Colonic mucosa (tissue), 4 donors: ENCODE measurements around the gene HNRNPH3. TPM values are rescaled to one million over a fixed set of nuclear protein-coding genes. Genes with fewer than 3 reads are reported as not detected.

Experiments used
- DNase-seq: peaks from one replicate; pipeline ENCODE4 v3.0.0-alpha.2; 2020
- H3K27ac ChIP-seq: fragments of 200-600 bp; one replicate; pipeline ENCODE4 v1.8.0; 2021
- H3K27me3 ChIP-seq: fragments of 200-600 bp; one replicate; pipeline ENCODE4 v1.8.0; 2021
- H3K36me3 ChIP-seq: fragments of 200-600 bp; one replicate; pipeline ENCODE4 v1.8.0; 2021
- H3K4me1 ChIP-seq: fragments of 200-600 bp; one replicate; pipeline ENCODE4 v1.8.0; 2021; ENCODE audit warnings: mild to moderate bottlenecking
- H3K4me3 ChIP-seq: fragments of 200-600 bp; one replicate; pipeline ENCODE4 v1.8.0; 2021
- H3K9ac ChIP-seq, 2 donors: one replicate each; pipeline ENCODE4 v1.7.0; 2013; ENCODE audit warnings: control low read depth in 2 of 2, low read depth in 2 of 2, low read length in 2 of 2
- H3K9me3 ChIP-seq: fragments of 200-600 bp; one replicate; pipeline ENCODE4 v1.8.0; 2021
- intact Hi-C: fragments of 100-400 bp; cut with DNase I; formaldehyde crosslinking; loops from one replicate; pipeline ENCODE4 v1.14.1; 2022
- total RNA-seq, 2 donors: library from RNA; stranded (reverse); fragmentation: NEBNext Ultra II Directional in 1 of 2; extraction: Animal tissue kit (Norgen Biotek cat#: 25700) in 1 of 2; gene quantifications; one replicate each; pipeline ENCODE4 v1.2.1, GENCODE V29; 2021
- TF ChIP-seq, protein P1 (sequence below): fragments of 200-600 bp; IDR thresholded peaks from one replicate; pipeline ENCODE4 v1.8.0; 2022; ENCODE audit warnings: antibody characterized with exemption, mild to moderate bottlenecking
- donor health status: healthy.
- donor health status: DM: no; HTN: no; CAD: no.
- donor health status: DM: no; HTN: no; CAD: no.

HNRNPH3 gene
- total RNA-seq, 2 donors from 2014 or later = 74.4 to 130 TPM

DNA sequence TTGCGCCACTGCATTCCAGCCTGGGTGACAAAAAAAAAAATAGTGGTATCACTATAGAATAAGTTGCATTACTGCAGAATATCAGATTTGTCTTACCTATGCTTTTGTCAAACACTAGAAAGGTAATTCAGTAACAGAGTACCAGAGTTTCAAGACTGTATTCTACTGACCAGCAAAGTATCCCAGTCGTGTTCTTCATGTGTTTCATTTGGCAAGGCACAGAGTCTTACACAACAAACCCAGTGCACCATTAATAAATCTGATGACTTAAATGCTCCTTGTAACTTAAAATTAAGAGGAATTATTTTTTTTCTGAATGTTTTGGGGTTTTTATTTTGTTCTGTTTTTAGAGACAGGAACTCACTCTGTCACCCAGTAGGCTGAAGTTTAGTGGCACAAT, 35.3 kb downstream of the HNRNPH3 start:
- no peak for DNase-seq
- no peaks in the 10 kb centered on the region for H3K36me3 ChIP-seq

DNA sequence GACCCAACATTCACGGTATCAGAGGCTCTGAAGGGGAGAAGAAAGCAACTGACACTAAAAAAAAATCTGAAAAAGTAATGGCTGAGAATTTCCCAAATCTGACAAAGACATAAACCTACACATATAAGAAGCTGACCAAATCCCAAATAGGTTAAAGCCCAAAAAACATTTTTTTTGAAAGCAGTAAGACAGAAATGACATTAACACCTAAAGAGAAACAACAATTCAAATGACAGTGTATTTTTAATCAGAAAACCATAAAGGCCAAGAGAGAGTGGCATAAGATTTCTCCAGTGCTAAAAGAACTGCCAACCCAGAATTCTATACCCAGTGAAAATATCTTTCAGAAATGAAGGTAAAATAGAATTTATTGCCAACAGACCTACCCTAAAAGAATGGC, 39.7 kb downstream of the HNRNPH3 start:
- H3K4me3 ChIP-seq = no peak overlapping the region
- no peak overlapping the region for H3K9ac ChIP-seq
- H3K9me3 ChIP-seq = no peaks in the 10 kb centered on the region
- H3K27ac ChIP-seq = no peak overlapping the region
- intact Hi-C loops = no loop called here
- DNase-seq = no peak
- no peaks in the 10 kb centered on the region for H3K27me3 ChIP-seq
- no peaks in the 10 kb centered on the region for H3K4me1 ChIP-seq
- H3K36me3 ChIP-seq = no peaks in the 10 kb centered on the region
- TF ChIP-seq, protein P1, sequence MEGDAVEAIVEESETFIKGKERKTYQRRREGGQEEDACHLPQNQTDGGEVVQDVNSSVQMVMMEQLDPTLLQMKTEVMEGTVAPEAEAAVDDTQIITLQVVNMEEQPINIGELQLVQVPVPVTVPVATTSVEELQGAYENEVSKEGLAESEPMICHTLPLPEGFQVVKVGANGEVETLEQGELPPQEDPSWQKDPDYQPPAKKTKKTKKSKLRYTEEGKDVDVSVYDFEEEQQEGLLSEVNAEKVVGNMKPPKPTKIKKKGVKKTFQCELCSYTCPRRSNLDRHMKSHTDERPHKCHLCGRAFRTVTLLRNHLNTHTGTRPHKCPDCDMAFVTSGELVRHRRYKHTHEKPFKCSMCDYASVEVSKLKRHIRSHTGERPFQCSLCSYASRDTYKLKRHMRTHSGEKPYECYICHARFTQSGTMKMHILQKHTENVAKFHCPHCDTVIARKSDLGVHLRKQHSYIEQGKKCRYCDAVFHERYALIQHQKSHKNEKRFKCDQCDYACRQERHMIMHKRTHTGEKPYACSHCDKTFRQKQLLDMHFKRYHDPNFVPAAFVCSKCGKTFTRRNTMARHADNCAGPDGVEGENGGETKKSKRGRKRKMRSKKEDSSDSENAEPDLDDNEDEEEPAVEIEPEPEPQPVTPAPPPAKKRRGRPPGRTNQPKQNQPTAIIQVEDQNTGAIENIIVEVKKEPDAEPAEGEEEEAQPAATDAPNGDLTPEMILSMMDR = no peak

More for the DNA sequence above, 35.3 kb downstream of the HNRNPH3 start:
- H3K4me3 ChIP-seq = no peak overlapping the region
- H3K9ac ChIP-seq = no peak overlapping the region
- H3K27me3 ChIP-seq = no peaks in the 10 kb centered on the region
- H3K27ac ChIP-seq = no peak overlapping the region
- TF ChIP-seq, protein P1 = no peak
- H3K9me3 ChIP-seq = no peaks in the 10 kb centered on the region
- intact Hi-C loops = no loop called here
- no peaks in the 10 kb centered on the region for H3K4me1 ChIP-seq

DNA sequence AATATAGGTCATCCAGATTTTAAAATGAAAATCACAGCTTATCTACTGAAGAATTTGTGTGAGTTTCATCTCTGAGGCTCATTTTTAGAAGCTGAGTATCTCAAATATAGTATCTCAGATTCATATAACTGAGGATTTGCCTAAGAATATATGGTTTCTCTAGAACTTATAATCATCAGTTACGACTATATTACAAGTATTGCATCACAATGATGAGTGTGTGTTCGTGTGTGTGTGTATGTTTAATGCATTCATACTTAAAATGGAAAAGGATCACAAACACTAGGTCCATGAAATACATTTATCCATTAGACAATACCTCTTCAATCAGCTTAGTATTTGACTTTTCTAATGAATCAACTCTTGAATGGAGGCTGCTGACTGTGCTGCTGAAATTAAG, 53.9 kb downstream of the HNRNPH3 start:
- Histone ChIP-seq H3K36me3 (peaks cover 3% of the 10 kb centered on the region), H3K9ac (no peak overlapping the region), H3K9me3 (no peaks in the 10 kb centered on the region), H3K27me3 (no peaks in the 10 kb centered on the region), H3K27ac (no peak overlapping the region), H3K4me1 (no peaks in the 10 kb centered on the region), H3K4me3 (no peak overlapping the region)
- no peak for DNase-seq
- intact Hi-C loops = no loop called here
- TF ChIP-seq, protein P1 = no peak

Other genes starting within 250 kb of the HNRNPH3 start
- gene MYPN, start 222.6 kb upstream of the HNRNPH3 start, total RNA-seq = under 1 TPM; 0.07 to 0.27 TPM
- under 1 TPM; 0.17 to 0.53 TPM for gene ATOH7, start 100.0 kb upstream of the HNRNPH3 start, total RNA-seq
- gene PBLD, start 864 bp downstream of the HNRNPH3 start, total RNA-seq = 10 to 100 TPM; 20.9 to 78.2 TPM
- gene RUFY2, start 75.2 kb downstream of the HNRNPH3 start, total RNA-seq = 10 to 100 TPM; 14.5 to 21.7 TPM
- gene DNA2, start 139.9 kb downstream of the HNRNPH3 start, total RNA-seq = 10 to 100 TPM in 1 of 2 donors, 1 to 10 TPM in 1; 7.7 to 16.4 TPM
- 10 to 100 TPM; 18.7 to 19.7 TPM for gene SLC25A16, start 195.5 kb downstream of the HNRNPH3 start, total RNA-seq
- 1 to 10 TPM in 1 of 2 donors, under 1 TPM in 1; 0.57 to 1.1 TPM for gene TET1, start 228.3 kb downstream of the HNRNPH3 start, total RNA-seq